HG03196 (cell line): ENCODE data around the gene HOXC10.

Experiments used
- ATAC-seq: cut with Tn5 transposase; IDR thresholded peaks from one replicate; pipeline ENCODE4 v1.9.1; 2021; ENCODE audit not compliant: unreplicated experiment

Gene HOXC10

GRCh38 chr12:53950789-53951576, 34.0 kb upstream of the HOXC10 start:
- no peak for ATAC-seq

- ATAC-seq: no peak
These were observed 33.2 kb upstream of the HOXC10 start for GRCh38 chr12:53951577-53952334.

GRCh38 chr12:53952335-53952694, 32.6 kb upstream of the HOXC10 start:
- ATAC-seq: no peak

GRCh38 chr12:53952871-53953734, 31.8 kb upstream of the HOXC10 start:
- ATAC-seq: no peak

- ATAC-seq: no peak
These were observed 30.9 kb upstream of the HOXC10 start for GRCh38 chr12:53953831-53954693.

GRCh38 chr12:53954694-53955035, 30.3 kb upstream of the HOXC10 start, which contains the start of gene HOXC12:
HOXC12 (plus strand) TSS chr12:53954903; CDS start chr12:53954930, 27 bp downstream.
- no peak for ATAC-seq

- no peak for ATAC-seq
These were observed 29.7 kb upstream of the HOXC10 start for GRCh38 chr12:53955036-53955775.

- no peak for ATAC-seq
These were observed 29.1 kb upstream of the HOXC10 start for GRCh38 chr12:53955776-53956250.

GRCh38 chr12:53956251-53956887, 28.6 kb upstream of the HOXC10 start:
- no peak for ATAC-seq

GRCh38 chr12:53956914-53957536, 27.9 kb upstream of the HOXC10 start:
- ATAC-seq: no peak

- ATAC-seq: no peak
These were observed 26.8 kb upstream of the HOXC10 start for GRCh38 chr12:53958128-53958527.

- ATAC-seq: no peak
These were observed 25.6 kb upstream of the HOXC10 start for GRCh38 chr12:53959314-53959713.

- ATAC-seq: no peak
These were observed 24.5 kb upstream of the HOXC10 start for GRCh38 chr12:53960187-53961024.

- ATAC-seq: no peak
These were observed 23.8 kb upstream of the HOXC10 start for GRCh38 chr12:53961025-53961761.

- no peak for ATAC-seq
These were observed 21.9 kb upstream of the HOXC10 start for GRCh38 chr12:53963005-53963404.

- no peak for ATAC-seq
These were observed 21.3 kb upstream of the HOXC10 start for GRCh38 chr12:53963434-53964314.
